CD4-positive, alpha-beta T cell treated with Interferon alpha-2 for 1 hour (primary cell): Measurements from ENCODE around the gene PGC.

ENCODE experiments used
- DNase-seq, 2 donors: peaks; one replicate each; pipeline ENCODE4 v3.0.0-alpha.2; 2020 to 2022

Gene PGC

DNA sequence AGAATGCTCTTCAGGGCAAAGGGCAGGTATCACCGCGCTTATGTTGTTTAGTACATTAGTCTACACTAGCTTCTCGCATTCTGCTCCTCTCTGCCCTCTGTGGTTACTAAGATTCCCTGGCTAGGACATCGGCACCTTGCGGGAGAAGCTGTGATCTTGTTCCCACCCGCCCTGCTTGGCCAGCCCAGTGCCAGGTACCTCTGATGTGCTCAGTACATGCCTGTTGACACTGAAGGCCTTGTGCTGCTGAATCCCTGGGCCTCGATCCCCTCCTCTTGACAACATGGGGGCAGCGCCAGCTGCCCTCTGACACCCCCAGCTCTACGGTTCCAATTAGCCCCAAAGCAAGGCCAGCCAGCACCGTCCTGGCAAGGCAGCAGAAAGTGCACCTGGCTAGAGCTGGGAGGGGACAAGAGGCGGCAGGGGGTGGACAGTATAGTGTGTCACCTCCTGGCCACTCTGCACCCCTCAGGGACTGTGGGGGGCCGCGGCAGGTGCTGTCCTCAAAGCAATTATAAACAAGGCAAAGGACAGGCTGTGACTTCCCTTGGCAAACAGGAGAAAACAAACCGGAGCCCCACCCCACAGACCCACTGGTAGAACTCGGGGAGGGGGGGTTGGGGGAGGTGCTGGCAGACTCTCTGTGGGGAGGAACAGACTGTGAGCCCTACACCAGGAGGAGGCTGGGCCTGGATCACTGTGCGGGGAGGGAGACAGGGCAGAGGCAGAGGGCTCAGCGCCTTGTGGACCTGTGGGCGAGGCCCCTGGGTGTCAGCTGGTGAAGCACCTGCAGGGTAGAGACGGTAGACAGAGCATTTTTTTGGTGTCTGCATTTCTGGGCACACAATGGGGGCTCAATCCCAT is 18.9 kb downstream of the PGC start:
- DNase-seq, result no peak

DNA sequence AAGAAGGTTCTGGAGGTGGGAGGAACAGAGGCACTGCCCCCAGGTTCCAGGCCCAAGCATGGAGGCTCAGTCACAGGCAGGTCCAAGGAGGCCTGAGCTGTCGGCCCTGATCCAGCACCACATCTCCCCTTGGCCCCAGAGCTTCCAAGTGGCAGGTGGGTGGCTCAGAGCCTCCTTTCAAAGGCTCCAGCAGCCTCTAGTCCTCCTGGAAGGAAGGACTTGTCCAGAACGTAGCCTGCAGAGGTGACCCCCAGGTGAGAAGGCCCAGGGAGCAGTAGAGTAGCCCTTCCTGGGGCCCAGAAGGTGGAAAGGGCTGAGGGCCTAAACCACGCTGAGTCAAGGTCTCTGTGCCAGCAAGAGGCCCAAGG is 19.5 kb downstream of the PGC start:
- DNase-seq, result no peak

DNA sequence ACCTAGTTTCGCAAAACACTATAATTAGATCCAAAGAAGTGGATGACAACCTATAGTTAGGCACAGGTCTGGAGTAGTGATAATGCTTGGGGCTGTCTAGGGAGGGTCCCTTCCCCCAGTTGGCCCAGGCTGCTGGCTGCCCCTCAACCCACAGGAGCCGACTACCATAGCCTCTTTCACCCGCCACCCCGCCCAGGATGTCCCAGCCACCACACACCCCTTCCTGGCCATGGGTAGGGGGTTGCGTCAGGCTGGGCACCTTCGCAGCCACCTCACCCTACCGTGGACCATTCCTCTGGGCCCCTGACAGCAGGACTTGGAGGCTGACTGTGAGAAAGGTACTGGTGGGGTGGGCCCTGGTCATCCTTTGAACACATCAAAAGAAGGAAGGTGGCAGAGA is 20.3 kb downstream of the PGC start:
- DNase-seq, result peak in 1 of 2 donors; percentile 25

DNA sequence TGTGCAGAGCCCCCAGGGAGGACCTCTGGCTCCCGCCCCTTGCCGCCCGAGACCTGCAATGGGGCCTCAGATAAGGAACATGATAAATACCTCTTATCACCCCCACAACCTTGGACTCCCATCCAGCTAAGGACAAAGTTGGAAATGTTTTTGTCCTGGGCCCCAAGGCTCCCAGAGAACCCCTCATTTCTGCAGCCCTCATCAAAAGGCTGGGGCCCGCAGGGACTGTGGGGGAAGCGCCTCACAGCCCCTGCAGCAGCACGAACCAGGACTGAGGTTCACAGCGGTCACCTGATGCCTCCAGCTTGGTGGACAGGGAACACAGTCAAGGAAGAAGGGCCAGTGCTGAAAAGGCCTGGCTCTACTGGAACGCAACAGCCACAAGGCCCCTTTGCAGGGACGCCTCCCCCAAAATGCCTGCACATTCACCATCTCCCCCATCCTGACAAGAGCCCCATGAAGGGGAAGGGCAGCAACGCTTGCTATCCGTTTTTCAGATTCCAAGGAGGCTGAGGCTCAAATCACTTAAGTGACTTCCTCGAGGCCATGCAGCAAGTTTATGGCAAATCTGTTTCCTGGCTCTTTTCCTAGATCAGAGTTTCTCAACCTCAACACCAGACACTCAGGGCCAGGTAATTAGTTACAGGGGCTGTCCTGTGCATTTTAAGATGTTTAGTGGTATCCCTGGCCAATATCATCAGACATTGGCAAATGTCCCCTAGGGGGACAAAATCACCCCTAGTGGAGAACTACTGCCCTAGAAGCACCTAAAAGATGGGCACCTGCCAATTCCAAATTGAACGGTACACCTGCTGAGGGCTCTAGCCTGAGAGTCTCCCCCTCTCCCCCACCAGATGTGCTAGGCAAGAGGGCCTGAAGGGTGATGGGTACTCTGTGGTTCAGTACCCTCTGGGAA is 22.4 kb downstream of the PGC start:
- DNase-seq, result no peak

DNA sequence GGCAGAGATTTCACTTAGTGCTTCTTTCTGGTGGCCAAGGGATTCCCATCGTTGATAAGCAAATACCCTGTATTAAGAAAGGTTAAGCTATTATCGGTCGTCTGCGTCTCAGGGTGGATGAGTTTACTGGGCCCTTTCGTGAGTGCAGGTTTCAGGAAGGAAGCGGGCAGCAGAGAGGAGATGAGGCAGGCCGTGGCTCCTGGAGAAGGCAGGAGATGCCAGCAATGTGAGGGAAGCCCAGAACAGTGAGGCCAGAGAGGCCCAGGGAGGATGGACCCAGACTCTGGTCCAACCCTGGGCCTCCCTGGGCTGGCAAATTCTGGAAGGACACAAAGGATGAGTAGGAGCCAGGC is 23.0 kb downstream of the PGC start:
- DNase-seq, result no peak

DNA sequence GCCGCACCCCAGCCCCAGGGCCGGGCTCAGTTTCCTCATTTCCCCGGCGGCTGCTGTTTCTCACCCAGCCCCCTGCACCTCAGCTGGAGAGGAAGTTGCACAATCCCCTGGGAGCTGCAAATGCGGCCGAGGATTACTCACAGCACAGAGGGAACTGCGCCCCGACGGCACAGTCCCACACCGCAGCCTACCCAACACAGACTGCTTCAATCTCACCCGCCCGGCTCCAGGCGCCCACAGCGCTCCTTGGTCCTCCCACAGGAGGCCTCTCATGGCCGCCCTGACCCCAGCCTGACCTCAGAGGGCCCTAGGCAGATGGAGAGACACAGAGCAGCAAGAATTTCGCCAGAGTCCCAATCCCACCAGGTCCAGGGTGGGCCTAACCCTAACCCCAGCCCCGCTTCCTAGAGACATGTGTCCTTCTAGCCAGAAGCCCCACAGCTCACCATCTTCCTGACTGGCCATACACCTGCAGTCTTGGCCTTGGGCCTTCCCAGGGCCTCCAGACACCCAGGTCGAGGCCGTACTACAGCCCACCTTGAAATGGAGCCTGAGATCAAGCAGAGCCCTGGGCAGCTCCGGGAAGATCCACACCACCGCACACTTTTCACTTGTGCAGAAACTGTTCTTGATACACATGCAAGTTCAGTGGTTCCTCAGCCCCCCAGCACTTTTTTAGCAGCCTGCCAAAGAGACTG is 23.5 kb downstream of the PGC start:
- DNase-seq, result peak in 1 of 2 donors; percentile 83

DNA sequence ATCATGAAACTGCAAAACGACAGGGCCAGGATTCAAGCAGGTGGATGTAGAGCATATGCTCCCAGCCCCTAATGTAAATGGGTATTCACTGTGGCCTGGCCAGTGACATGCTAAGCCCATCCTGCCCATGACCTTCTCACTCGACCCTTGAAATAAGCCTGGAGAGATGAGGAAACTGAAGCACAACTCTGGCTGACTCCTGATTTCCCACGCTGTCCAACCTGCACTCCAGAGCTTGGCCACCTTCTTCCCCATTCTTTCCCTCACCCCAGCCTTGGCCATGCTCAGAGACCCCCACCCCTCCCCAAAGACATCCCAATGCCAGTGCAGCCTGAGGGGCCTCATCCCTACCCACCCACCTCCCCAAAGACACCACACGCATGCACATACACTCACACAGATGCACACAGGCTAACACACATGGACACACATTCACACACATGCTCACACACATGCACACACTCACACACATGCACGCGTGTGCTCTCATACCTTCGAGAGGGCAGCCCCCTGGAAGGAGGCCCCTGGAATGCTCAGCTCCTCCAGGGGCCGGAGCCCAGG is 24.1 kb downstream of the PGC start:
- DNase-seq, result no peak

DNA sequence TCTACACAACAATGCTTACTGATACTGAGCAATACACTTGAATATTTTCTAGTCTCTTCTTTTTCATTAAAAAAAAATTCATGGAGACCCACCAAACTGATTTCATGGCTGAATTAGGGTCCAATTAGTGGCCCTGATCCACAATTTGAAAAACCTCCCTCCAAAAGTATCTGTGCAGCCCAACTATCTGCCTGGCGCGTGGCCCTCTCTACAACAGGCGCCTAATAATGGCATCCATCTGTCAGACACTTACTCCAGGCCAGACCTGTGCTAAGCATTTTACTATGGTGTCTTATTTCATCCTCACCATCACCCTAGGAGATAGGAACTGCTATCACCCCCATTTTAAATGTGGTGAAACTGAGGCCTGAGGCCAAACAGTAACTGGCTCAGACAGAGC is 25.8 kb downstream of the PGC start:
- no peak for DNase-seq

DNA sequence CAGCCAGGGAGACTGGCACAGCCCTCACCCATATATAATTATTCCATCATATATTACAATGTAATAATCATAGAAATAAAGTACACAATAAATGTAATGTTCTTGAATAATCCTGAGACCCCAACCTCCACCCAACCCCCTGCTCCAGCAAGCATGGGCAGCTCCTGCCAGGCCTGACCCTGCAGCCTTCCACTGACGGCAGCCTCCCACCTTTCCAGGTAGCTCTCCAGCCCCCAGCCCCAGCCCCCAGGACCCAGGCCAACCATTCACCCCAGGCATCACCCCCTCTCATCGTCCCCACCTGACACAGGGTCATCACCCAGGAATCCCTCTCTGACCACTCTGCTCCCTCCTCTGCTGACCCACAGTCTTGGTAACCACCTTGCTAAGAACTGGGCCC is 26.4 kb downstream of the PGC start:
- DNase-seq, result no peak

DNA sequence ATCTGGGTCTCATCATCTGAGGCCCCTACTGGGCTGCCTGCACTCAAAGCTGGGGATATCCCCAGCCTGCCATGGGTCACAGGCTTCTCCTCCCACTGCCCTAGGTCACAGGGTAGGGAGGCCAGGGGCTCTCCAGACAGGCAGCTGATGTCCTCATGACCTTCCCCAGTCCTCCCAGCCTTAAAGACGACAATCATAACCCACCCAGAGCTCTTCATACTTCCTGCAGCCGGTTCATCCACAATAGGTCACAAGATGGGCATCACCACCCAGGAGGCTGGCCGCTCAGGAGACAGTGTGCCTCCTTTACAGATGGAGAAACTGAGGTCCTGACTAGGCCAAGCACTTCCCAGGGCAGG is 27.0 kb downstream of the PGC start:
- no peak for DNase-seq

DNA sequence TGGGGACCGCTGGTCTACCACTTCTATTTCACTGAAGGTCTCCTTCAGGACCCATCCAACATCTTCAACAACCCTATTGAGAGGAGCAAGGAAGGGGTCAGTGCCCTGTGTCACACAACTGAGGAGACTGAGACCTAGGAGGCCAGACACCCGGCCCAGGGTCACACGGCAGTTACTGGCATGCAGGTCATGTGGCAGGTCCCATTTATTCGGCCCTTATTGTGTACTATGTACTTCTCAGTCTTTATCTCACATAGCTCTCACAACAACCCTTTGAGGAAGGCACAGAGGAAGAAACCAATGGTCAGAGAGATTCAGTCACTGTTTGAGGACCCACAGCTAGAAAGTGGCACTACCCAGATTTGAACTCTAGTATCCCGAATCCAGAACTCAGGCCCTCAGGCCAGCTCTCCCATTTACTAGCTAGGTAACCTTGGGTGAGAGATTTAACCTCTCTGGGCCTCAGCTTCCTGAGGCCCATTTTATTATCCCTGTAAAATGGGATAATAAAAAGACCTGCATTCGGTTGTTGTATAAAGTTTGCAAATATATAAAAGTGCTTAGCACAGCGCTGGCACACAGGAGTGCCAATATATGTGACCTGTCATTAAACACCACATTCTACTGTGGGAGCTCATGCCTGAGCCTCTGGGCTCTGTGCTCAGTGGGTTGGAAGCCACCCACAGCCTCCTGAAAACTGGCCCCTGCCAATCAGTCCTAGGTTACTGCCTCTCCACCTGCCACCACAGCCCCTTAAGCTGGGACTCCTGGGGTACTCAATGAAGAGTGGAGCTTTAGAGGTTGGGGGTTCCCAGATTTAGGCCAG is 27.5 kb downstream of the PGC start:
- no peak for DNase-seq

DNA sequence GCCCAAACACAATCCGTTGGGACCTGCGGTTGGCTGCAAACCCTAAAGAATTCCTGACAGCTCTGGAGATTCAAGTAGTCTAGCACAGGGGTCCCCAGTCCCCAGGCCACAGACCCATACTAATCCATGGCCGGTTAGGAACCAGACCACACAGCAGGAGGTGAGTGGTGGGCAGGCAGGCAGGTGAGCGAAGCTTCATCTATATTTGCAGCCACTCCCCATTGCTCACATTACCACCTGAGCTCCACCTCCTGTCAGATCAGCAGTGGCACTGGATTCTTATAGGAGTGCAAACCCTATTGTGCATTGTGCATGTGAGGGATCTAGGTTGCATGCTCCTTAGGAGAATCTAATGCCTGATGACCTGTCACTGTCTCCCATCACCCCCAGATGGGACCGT is 28.4 kb downstream of the PGC start:
- DNase-seq, result no peak

DNA sequence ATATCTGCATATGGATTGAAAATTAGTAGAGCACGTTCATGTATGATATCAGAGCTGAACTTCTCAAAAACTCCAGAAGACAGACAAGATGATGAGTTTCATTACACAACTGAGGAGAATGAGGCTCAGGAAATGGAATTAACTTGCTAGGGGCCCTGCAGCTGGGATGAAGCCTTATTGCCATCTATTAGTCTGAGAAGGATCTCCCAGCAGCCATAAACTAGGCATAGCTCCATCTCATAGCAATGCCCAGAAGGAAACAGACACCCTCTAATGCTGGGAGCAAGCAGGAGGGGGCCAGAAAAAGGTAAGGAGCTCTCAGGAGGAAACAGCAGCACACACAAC is 29.8 kb downstream of the PGC start:
- DNase-seq, result no peak

DNA sequence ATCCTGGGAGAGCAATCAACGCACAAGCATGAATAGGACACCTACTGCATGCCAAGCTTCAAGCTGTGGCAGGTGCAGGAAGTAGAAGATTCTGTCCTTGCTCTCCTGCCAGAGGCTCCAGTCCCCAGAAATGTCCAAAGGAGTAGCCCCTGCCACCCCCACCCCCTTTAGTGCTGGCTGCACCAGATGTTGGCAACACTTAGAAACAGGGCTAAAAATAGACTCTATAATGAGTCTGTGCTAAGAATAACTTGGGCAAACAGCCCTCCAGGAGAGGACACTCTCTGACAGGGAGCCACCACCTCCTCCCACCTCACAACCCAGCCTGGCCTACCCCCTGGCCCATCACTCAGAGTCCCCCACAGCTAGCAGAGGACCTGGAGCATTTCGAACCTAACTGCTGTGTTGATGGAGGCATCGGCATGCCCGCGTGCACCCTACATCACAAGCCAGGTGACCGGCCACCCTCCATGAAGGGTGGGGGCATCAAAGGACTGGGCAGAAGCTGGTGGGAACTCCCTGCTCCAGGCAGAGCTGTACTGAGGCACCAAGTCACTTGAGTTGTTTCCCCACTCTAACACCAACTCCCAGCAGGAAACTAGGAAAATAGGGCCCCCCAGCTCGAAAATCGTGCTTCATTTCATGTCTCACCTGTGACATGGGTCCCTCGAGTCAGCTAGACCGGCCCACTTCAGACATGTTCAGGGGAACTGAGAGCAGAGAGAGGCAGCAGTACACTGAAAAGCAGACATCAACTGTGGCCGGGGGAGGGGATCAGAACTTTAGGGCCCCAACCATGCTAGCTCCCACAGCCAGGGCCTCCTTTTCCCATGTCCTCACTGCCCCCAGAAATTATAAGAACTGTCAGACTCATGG is 30.4 kb downstream of the PGC start:
- DNase-seq, result no peak

DNA sequence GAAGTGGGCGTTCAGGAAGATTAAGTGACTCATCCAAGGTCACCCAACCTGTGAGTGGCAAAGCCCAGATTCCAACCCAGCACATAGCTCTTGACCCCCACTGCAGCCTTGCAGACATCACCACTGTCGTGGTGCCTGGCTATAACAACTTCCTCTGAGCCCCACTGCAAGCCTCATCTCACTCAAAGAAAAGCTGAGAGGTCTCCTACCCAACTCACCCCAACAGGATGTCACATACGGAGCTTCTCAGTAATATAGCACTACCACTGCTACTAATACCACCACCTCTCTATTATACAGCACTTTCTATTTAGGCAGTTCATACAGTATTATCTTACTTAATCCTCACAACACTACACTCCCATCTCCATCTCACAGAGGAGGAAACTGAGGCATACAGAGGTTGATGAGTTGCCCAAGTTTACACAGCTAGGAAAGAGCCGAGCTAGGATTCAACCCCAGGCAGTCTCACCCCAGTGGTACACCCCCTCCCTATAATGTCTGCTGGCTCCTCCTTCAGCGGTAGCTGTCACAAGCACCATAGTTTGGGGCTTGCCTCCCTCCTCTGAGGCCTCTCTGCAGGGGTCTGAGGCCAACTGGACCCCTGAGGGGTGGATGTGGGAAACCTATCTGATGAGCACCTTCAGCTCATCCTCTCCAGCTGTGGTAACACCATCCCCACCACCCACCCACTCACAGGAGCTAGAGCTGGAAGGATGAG is 31.2 kb downstream of the PGC start:
- no peak for DNase-seq

DNA sequence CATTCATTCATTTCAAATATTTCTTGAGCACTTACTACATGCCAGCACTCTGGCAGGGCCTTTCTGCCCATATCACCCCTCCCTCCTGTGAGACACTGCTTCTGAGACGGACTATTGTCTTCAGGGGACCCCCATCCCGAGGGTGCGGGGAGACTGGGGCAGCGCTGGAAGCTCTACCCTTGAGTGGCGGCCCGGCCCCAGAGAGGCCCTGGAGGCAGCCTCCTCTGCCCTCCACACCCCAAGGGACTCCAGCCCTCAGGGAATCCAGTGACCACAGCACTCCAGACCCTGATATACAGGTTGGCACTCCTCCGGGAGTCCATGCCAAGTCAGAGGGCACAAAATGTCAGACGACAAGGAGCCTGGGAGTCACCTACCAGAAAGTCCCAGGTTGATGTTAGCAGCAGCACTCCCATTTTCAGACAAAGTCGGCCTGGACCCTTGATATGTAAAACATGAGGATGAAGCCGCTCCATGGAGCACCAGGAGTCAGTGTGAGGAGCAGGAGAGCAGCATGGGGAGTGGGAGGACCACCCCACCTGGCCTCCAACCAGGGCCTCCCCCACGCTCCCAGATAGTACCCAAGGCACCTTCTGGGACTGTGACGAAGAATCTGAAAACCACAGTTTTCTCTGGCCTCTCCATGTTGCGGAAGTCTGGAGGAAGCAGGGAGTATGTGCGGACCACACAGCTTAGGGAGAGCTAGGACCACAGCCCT is 32.5 kb downstream of the PGC start:
- no peak for DNase-seq

DNA sequence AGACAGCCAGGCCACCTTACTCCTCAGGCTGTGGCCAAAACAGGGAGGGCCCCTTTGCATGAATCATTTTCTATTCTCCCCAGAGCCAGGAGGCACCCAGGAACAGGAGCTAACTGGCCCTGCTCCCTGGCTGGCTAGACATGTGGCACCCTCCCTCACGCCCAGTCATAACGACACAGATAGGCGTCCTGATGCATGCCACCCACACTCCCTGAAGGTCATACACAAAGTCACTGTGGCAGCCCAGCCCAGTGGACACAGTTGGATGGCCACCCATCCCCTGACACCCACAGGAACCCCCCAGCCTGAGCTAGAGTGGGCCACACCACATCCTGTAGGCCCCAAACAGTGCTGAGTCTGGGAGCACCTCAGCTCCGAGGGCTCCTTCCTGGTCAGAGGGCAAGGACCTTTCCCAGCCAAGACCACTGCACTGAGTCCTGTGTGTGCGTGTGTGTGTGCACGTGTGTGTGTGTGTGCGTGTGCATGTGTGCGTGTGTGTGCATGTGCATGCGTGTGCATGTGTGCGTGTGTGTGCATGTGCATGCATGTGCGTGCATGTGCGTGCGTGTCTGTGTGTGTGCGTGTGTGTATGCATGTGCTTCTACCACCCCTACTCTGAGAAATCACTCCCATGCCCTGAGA is 33.4 kb downstream of the PGC start:
- no peak for DNase-seq

DNA sequence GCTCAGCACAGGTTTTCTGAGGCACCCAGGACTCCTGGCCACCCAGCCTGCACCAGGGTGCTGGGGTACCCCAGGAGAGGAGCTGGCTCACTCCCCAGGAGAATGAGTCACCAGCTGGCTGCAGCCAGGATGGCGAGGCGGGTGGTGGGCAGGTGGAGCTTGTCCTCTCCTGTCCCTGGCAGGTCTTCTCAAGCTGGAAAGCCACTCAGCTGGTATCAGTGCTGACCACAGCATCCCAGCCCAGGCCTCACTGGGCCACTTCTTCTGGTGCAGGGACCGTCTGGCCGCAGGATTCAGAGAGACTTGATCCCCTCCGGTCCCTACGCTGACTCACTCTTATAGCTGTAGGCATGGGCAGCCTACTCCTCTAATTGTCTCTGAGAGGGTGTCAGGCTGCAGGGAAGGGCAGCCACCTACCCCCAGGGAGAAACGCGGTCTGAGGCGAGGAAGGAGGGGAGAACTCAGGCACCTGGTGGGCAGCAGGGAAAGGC is 34.0 kb downstream of the PGC start:
- DNase-seq, result no peak

DNA sequence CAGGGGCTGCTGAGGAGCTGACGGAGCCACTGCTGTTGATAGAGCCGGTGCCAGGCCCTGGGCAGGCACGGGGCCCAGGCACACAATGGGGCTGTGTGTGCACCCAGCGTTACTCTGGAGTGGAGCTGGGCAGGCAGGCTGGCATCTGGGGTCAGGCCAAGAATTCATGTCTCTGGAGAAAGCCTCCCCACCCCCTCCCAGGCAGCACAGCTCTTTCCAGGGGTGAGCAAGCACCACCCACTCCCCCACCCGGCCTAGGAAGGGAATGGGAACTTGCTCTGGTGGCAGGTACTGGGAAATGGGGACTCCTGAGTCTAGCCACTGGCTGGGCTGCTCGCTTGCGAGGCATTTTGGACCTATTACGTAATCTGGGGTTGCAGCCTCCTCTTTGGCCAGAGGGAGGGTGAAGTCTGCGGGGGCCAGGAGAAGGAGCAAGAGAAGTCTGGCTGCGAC is 34.5 kb downstream of the PGC start:
- no peak for DNase-seq
